Neural progenitor cell (in vitro differentiated cells): ENCODE results near the gene GAS6.

Source experiments
- CTCF ChIP-seq: fragments of 200-600 bp; sonication (generic); IDR thresholded peaks from 2 replicates; pipeline ENCODE4 v1.5.1; 2017; ENCODE audit warnings: antibody characterized with exemption, mild to moderate bottlenecking
- EZH2phosphoT487 ChIP-seq: fragments of 200-600 bp; sonication (generic); IDR thresholded peaks from 2 replicates; pipeline ENCODE4 v1.6.1; 2017; ENCODE audit warnings: antibody characterized with exemption

GRCh38 chr13:113808058-113808834 is 55.6 kb downstream of the GAS6 start:
- TF ChIP-seq EZH2phosphoT487: no peak
- TF ChIP-seq CTCF: no peak
